NCI-H69 (cell line): ENCODE results near the gene SLC1A4.

Experiments
- DNase-seq: peaks from one replicate; lab custom pipeline; 2025; lab: John Stamatoyannopoulos, UW

SLC1A4 gene

GRCh38 chr2:65053199-65053598 lies 64.0 kb downstream of the SLC1A4 start:
- no peak for DNase-seq

- DNase-seq: no peak
Measured at GRCh38 chr2:65054749-65055421, 65.7 kb downstream of the SLC1A4 start.

- DNase-seq: peak; percentile 83
Measured at GRCh38 chr2:65055422-65056214, 66.4 kb downstream of the SLC1A4 start.

- peak; percentile 96 for DNase-seq
Measured at GRCh38 chr2:65056215-65057053, 67.2 kb downstream of the SLC1A4 start, which contains the start of gene CEP68. Gene CEP68 (plus strand): TSS chr2:65056416. CDS start chr2:65069445, 13,029 bp downstream.

GRCh38 chr2:65057054-65057375 lies 67.8 kb downstream of the SLC1A4 start:
- DNase-seq: no peak

GRCh38 chr2:65057391-65058052 lies 68.3 kb downstream of the SLC1A4 start:
- peak; percentile 48 for DNase-seq

- DNase-seq: no peak
Measured at GRCh38 chr2:65059071-65059470, 69.9 kb downstream of the SLC1A4 start.

GRCh38 chr2:65061146-65061909 lies 72.1 kb downstream of the SLC1A4 start:
- no peak for DNase-seq

GRCh38 chr2:65061910-65062339 lies 72.7 kb downstream of the SLC1A4 start:
- no peak for DNase-seq

- no peak for DNase-seq
Measured at GRCh38 chr2:65062843-65063825, 73.9 kb downstream of the SLC1A4 start.

- peak; percentile 75 for DNase-seq
Measured at GRCh38 chr2:65064728-65065552, 75.7 kb downstream of the SLC1A4 start.

- DNase-seq: no peak
Measured at GRCh38 chr2:65067806-65068553, 78.8 kb downstream of the SLC1A4 start.

- DNase-seq: no peak
Measured at GRCh38 chr2:65069439-65069824, 80.2 kb downstream of the SLC1A4 start.

GRCh38 chr2:65070172-65070830 lies 81.1 kb downstream of the SLC1A4 start:
- DNase-seq: no peak

- no peak for DNase-seq
Measured at GRCh38 chr2:65070856-65071255, 81.7 kb downstream of the SLC1A4 start.

- DNase-seq: no peak
Measured at GRCh38 chr2:65071499-65072180, 82.4 kb downstream of the SLC1A4 start.
